Activated CD8-positive, alpha-beta T cell treated with anti-CD3 and anti-CD28 coated beads for 36 hours (primary cell): ENCODE results near the gene TPST1. TPM values are rescaled to one million over a fixed set of nuclear protein-coding genes. Genes with fewer than 3 reads are reported as not detected.

Source experiments
- ATAC-seq: fragments of 200-7000 bp; cut with Tn5 transposase; one replicate; pipeline ENCODE4 v1.10.0; 2021; ENCODE audit warnings: mild to moderate bottlenecking, moderate library complexity
- CTCF ChIA-PET: fragments of 350-600 bp; sonication (Branson Sonifier 250); formaldehyde crosslinking; loops from one replicate; lab custom pipeline; 2021; ENCODE audit warnings: antibody characterized with exemption; lab: Charles Lee
- POLR2A ChIA-PET: fragments of 350-600 bp; sonication (Branson Sonifier 250); formaldehyde crosslinking; loops from one replicate; lab custom pipeline; 2021; ENCODE audit warnings: antibody characterized with exemption; lab: Charles Lee
- DNase-seq: peaks from one replicate; pipeline ENCODE4 v3.0.0-alpha.2; 2020
- H3K27ac Mint-ChIP-seq: one replicate; pipeline ENCODE4 v1.8.0; 2021; ENCODE audit warnings: mild to moderate bottlenecking, mixed read lengths
- H3K27me3 Mint-ChIP-seq: one replicate; pipeline ENCODE4 v1.8.0; 2021; ENCODE audit warnings: mixed read lengths
- H3K36me3 Mint-ChIP-seq: one replicate; pipeline ENCODE4 v1.8.0; 2021; ENCODE audit warnings: low read depth, mixed read lengths
- H3K4me1 Mint-ChIP-seq: one replicate; pipeline ENCODE4 v1.8.0; 2021; ENCODE audit warnings: low read depth, mixed read lengths
- H3K4me3 Mint-ChIP-seq: one replicate; pipeline ENCODE4 v1.8.0; 2021; ENCODE audit warnings: mild to moderate bottlenecking, moderate library complexity, mixed read lengths
- H3K9me3 Mint-ChIP-seq: one replicate; pipeline ENCODE4 v1.8.0; 2021; ENCODE audit warnings: mixed read lengths
- CTCF ChIP-seq: fragments of 200-600 bp; IDR thresholded peaks from one replicate; pipeline ENCODE4 v1.8.0; 2022; ENCODE audit warnings: antibody characterized with exemption, mild to moderate bottlenecking
- intact Hi-C: fragments of 100-400 bp; cut with micrococcal nuclease; formaldehyde crosslinking; loops from one replicate; pipeline ENCODE4 v1.10.0; 2022
- total RNA-seq, 2 experiments: library from RNA; stranded (reverse); gene quantifications; one replicate each; pipeline ENCODE4 v1.2.3, GENCODE V29; 2021

TPST1 gene
- total RNA-seq, 2 experiments from 2014 or later, result 2.4 TPM

GRCh38 chr7:66265566-66265965, 60.4 kb downstream of the TPST1 start:
- H3K27ac Mint-ChIP-seq, result no peak overlapping the region
- no peak for TF ChIP-seq CTCF
- intact Hi-C loops, result no loop called here
- DNase-seq (no peak), ATAC-seq (no peak)
- no peaks in the 10 kb centered on the region for H3K4me1 Mint-ChIP-seq
- no peaks in the 10 kb centered on the region for H3K27me3 Mint-ChIP-seq
- ChIA-PET POLR2A (no interaction called here), CTCF (interaction anchor here (0.8 kb wide), 1 partner anchor 9 kb away, joined by 3 read pairs; no protein-coding TSS in a partner anchor)
- H3K36me3 Mint-ChIP-seq, result peaks cover 11% of the 10 kb centered on the region
- H3K4me3 Mint-ChIP-seq, result no peak overlapping the region
- peaks cover 19% of the 10 kb centered on the region for H3K9me3 Mint-ChIP-seq

- peaks cover 21% of the 10 kb centered on the region for H3K9me3 Mint-ChIP-seq
- no peaks in the 10 kb centered on the region for H3K27me3 Mint-ChIP-seq
- H3K4me1 Mint-ChIP-seq, result no peaks in the 10 kb centered on the region
- no peak for TF ChIP-seq CTCF
- H3K4me3 Mint-ChIP-seq, result no peak overlapping the region
- intact Hi-C loops, result no loop called here
- no peak overlapping the region for H3K27ac Mint-ChIP-seq
- ATAC-seq, result no peak
- ChIA-PET POLR2A (no interaction called here), CTCF (no interaction called here)
- DNase-seq, result no peak
- H3K36me3 Mint-ChIP-seq, result peaks cover 11% of the 10 kb centered on the region
These were observed 62.1 kb downstream of the TPST1 start for GRCh38 chr7:66267249-66267648.

- peaks cover 14% of the 10 kb centered on the region for H3K9me3 Mint-ChIP-seq
- POLR2A ChIA-PET, result no interaction called here
- peaks cover 6% of the 10 kb centered on the region for H3K36me3 Mint-ChIP-seq
- no peak for ATAC-seq
- DNase-seq, result no peak
- no peak overlapping the region for H3K27ac Mint-ChIP-seq
- CTCF ChIA-PET, result interaction anchor here (1.3 kb wide), 1 partner anchor 11 kb away, joined by 4 read pairs; no protein-coding TSS in a partner anchor
- H3K4me1 Mint-ChIP-seq, result no peaks in the 10 kb centered on the region
- intact Hi-C loops, result no loop called here
- H3K27me3 Mint-ChIP-seq, result no peaks in the 10 kb centered on the region
- no peak for TF ChIP-seq CTCF
- H3K4me3 Mint-ChIP-seq, result no peak overlapping the region
These were observed 64.8 kb downstream of the TPST1 start for GRCh38 chr7:66269978-66270377.

GRCh38 chr7:66272321-66272720, 67.2 kb downstream of the TPST1 start:
- no peaks in the 10 kb centered on the region for H3K36me3 Mint-ChIP-seq
- ATAC-seq, result no peak
- intact Hi-C loops, result no loop called here

GRCh38 chr7:66276363-66276762, 71.2 kb downstream of the TPST1 start:
- no peak overlapping the region for H3K27ac Mint-ChIP-seq
- no peak for ATAC-seq
- POLR2A ChIA-PET, result no interaction called here

More at GRCh38 chr7:66272321-66272720, 67.2 kb downstream of the TPST1 start:
- TF ChIP-seq CTCF, result no peak
- H3K9me3 Mint-ChIP-seq, result peaks cover 3% of the 10 kb centered on the region
- no peaks in the 10 kb centered on the region for H3K27me3 Mint-ChIP-seq
- DNase-seq, result no peak
- ChIA-PET CTCF (no interaction called here), POLR2A (no interaction called here)
- no peaks in the 10 kb centered on the region for H3K4me1 Mint-ChIP-seq
- H3K27ac Mint-ChIP-seq, result no peak overlapping the region
- H3K4me3 Mint-ChIP-seq, result no peak overlapping the region

More at GRCh38 chr7:66276363-66276762, 71.2 kb downstream of the TPST1 start:
- H3K27me3 Mint-ChIP-seq, result no peaks in the 10 kb centered on the region
- H3K4me1 Mint-ChIP-seq, result peaks cover 2% of the 10 kb centered on the region
- intact Hi-C loops, result no loop called here
- CTCF ChIA-PET, result no interaction called here
- H3K9me3 Mint-ChIP-seq, result peaks cover 1% of the 10 kb centered on the region
- DNase-seq, result no peak
- no peak overlapping the region for H3K4me3 Mint-ChIP-seq
- TF ChIP-seq CTCF, result no peak
- H3K36me3 Mint-ChIP-seq, result no peaks in the 10 kb centered on the region
